Neural crest cell (in vitro differentiated cells): ENCODE results near the gene INPP4B. TPM values are rescaled to one million over a fixed set of nuclear protein-coding genes. Genes with fewer than 3 reads are reported as not detected.

Experiments
- DNase-seq: peaks from one replicate; pipeline ENCODE4 v3.0.0; 2021; ENCODE audit warnings: low read depth, mixed read lengths, low spot score
- H3K27ac Mint-ChIP-seq: one replicate; pipeline ENCODE4 v1.8.0; 2021; ENCODE audit warnings: mild to moderate bottlenecking, mixed read lengths; ENCODE audit not compliant: unreplicated experiment
- H3K27me3 Mint-ChIP-seq: 2 replicates; pipeline ENCODE4 v1.8.0; 2021; ENCODE audit warnings: low read depth, mild to moderate bottlenecking, mixed read lengths
- H3K36me3 Mint-ChIP-seq: 2 replicates; pipeline ENCODE4 v1.8.0; 2021; ENCODE audit warnings: low read depth, mild to moderate bottlenecking, mixed read lengths
- H3K4me1 Mint-ChIP-seq: 2 replicates; pipeline ENCODE4 v1.8.0; 2021; ENCODE audit warnings: mixed read lengths
- H3K4me3 Mint-ChIP-seq: one replicate; pipeline ENCODE4 v1.8.0; 2021; ENCODE audit warnings: mild to moderate bottlenecking, mixed read lengths
- H3K9me3 Mint-ChIP-seq: 2 replicates; pipeline ENCODE4 v1.8.0; 2021; ENCODE audit warnings: mixed read lengths
- total RNA-seq: library from RNA; stranded (reverse); gene quantifications from 2 replicates; pipeline ENCODE4 v1.2.1, GENCODE V29; 2021
- TF ChIP-seq, protein P1 (sequence below): fragments of 200-600 bp; sonication (generic); conservative IDR thresholded peaks from 2 replicates; pipeline ENCODE4 v1.5.0; 2021; ENCODE audit warnings: antibody characterized with exemption, mild to moderate bottlenecking

INPP4B gene
- total RNA-seq, 1 donor from 2014 or later: 7.3 TPM

DNA sequence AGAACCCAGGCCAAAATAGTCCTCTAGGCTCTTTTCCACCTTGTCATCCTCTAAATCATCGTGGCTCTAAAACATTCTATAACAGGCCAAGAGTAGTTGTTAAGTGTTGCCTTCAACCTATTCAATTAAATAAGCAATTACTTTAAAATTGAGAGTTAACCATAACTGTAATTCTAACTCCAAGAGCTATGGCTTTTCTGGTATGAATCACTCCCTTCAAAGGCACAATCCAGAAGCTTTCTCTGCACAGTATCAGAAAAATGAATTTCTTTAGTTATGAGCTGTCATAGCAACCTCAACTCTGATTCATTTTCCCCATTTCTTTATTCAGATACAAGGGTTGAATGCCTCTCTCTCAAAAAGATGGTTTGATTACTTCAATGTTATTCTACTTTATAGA, 21.7 kb downstream of the INPP4B start:
- H3K9me3 Mint-ChIP-seq: peaks cover 2% of the 10 kb centered on the region
- DNase-seq: no peak
- no peaks in the 10 kb centered on the region for H3K27me3 Mint-ChIP-seq
- H3K4me1 Mint-ChIP-seq: peaks cover 22% of the 10 kb centered on the region
- TF ChIP-seq, protein P1, sequence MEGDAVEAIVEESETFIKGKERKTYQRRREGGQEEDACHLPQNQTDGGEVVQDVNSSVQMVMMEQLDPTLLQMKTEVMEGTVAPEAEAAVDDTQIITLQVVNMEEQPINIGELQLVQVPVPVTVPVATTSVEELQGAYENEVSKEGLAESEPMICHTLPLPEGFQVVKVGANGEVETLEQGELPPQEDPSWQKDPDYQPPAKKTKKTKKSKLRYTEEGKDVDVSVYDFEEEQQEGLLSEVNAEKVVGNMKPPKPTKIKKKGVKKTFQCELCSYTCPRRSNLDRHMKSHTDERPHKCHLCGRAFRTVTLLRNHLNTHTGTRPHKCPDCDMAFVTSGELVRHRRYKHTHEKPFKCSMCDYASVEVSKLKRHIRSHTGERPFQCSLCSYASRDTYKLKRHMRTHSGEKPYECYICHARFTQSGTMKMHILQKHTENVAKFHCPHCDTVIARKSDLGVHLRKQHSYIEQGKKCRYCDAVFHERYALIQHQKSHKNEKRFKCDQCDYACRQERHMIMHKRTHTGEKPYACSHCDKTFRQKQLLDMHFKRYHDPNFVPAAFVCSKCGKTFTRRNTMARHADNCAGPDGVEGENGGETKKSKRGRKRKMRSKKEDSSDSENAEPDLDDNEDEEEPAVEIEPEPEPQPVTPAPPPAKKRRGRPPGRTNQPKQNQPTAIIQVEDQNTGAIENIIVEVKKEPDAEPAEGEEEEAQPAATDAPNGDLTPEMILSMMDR: no peak
- no peaks in the 10 kb centered on the region for H3K36me3 Mint-ChIP-seq
- peak overlapping the region; percentile 61 for H3K27ac Mint-ChIP-seq
- no peak overlapping the region for H3K4me3 Mint-ChIP-seq

DNA sequence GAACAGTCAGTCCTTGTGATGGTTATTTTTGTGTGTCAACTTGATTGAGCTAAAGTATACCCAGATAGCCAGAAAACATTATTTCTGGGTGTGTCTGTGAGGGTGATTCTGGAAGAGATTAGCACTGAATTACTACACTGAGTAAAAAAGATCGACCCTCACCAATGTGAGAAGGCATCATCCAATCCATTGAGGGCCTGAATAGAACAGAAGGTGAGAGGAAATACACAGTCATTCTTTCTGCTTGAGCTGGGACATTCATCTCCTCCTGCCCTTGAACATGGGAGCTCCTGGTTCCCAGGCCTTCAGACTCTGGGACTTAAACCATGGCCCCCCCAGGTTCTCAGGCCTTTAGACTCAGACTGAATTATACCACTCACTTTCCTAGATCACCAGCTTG, 22.3 kb downstream of the INPP4B start:
- no peak overlapping the region for H3K27ac Mint-ChIP-seq
- H3K27me3 Mint-ChIP-seq: no peaks in the 10 kb centered on the region
- TF ChIP-seq, protein P1: no peak
- H3K4me3 Mint-ChIP-seq: no peak overlapping the region
- no peak for DNase-seq
- peaks cover 22% of the 10 kb centered on the region for H3K4me1 Mint-ChIP-seq
- H3K36me3 Mint-ChIP-seq: no peaks in the 10 kb centered on the region
- H3K9me3 Mint-ChIP-seq: peaks cover 2% of the 10 kb centered on the region

- Mint-ChIP-seq H3K9me3 (no peaks in the 10 kb centered on the region), H3K36me3 (no peaks in the 10 kb centered on the region), H3K27me3 (no peaks in the 10 kb centered on the region), H3K4me1 (peaks cover 5% of the 10 kb centered on the region), H3K27ac (no peak overlapping the region), H3K4me3 (no peak overlapping the region)
- TF ChIP-seq, protein P1: no peak
- no peak for DNase-seq
Observed at GRCh38 chr4:142818476-142818875, 27.6 kb downstream of the INPP4B start.

DNA sequence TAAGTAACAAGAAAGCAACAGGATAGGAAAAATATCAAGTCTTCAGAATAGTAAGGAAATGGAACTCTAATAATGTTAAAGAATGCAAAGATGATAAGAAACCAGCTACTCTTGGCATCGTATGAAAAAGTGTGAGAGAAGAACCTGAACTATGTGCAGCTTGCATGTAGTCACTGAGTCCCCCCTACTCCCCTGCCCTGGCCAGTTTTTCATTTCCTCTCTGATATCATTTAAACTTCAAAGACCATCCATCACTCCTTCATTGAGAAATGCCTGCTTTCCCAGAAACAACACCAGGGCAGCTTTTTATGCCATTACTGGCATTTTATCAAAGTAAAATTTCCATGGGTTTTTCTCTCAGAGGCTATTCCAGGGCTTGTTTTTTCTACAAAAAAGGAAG, 28.1 kb downstream of the INPP4B start:
- TF ChIP-seq, protein P1: no peak
- H3K27ac Mint-ChIP-seq: no peak overlapping the region
- no peaks in the 10 kb centered on the region for H3K27me3 Mint-ChIP-seq
- no peaks in the 10 kb centered on the region for H3K36me3 Mint-ChIP-seq
- DNase-seq: no peak
- peaks cover 5% of the 10 kb centered on the region for H3K4me1 Mint-ChIP-seq
- H3K4me3 Mint-ChIP-seq: no peak overlapping the region
- no peaks in the 10 kb centered on the region for H3K9me3 Mint-ChIP-seq

DNA sequence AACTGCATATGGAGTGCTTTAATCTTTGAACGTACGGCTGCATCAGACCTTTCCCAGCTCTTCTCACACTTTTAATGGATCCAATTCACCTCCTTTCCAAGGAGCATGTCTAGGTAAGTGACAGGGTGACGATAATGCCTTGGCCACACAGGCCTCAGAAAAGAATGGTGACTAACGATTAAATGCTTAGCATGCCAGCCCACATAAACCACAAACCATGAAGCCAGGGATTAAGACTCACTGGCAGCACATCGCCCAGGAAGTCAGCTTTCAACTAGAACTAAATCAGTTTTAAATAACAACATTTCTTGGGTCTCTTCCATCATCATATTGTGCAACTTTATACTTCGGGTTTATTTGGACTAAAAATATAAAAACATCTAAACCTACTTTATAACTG, 28.7 kb downstream of the INPP4B start:
- H3K27ac Mint-ChIP-seq: no peak overlapping the region
- peaks cover 5% of the 10 kb centered on the region for H3K4me1 Mint-ChIP-seq

More for the DNA sequence above, 28.7 kb downstream of the INPP4B start:
- H3K27me3 Mint-ChIP-seq: no peaks in the 10 kb centered on the region
- no peak for DNase-seq
- TF ChIP-seq, protein P1: no peak
- H3K4me3 Mint-ChIP-seq: no peak overlapping the region
- no peaks in the 10 kb centered on the region for H3K9me3 Mint-ChIP-seq
- no peaks in the 10 kb centered on the region for H3K36me3 Mint-ChIP-seq
